ENCODE measurements around the gene NECTIN4. TPM values are rescaled to one million over a fixed set of nuclear protein-coding genes. Genes with fewer than 3 reads are reported as not detected.
A peak's percentile ranks its signal among the peaks of the same experiment; 100 is the strongest.

The NECTIN4 gene
- total RNA-seq, 1 experiment from 2014 or later = 8.8 TPM

DNA sequence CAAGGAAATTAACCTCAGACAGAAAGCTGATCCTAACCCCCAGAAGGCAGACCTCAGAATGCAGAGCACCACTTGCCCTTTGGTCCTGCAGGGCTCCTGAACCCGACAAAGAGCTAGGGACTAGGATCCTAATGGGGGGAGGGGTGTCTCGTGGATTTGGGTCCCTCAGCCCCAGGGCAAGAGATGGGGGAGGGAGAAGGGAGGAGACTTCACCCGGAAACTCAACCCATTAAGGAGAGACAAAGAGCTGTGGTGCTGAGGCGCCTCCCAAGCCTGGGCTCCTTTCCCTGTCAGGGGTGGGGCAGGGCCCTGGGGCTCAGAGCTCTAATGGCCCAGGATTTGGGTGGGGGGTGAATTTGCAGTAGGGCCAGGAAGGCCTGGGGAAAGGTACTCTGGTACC lies 2.9 kb downstream of the NECTIN4 start:
- BruUV-seq (replicated peaks) = no TSS peak
- Histone ChIP-seq H3K4me2 (peak overlapping the region; percentile 92), H3K27me3 (ENCODE audit: insufficient read depth, low read depth) (no peaks in the 10 kb centered on the region), H3K79me2 (ENCODE audit: low read depth) (peaks cover 56% of the 10 kb centered on the region), H2AFZ (no peak overlapping the region), H3K9me3 (ENCODE audit: insufficient read depth, low read depth) (no peaks in the 10 kb centered on the region), H3F3A (ENCODE audit: insufficient read depth, low read depth) (peaks cover 37% of the 10 kb centered on the region; the same call in 1 of the 2 replicates), H4K20me1 (ENCODE audit: insufficient read depth) (no peaks in the 10 kb centered on the region), H3K27ac (peak overlapping the region; percentile 34), H3K36me3 (ENCODE audit: low read depth) (no peaks in the 10 kb centered on the region), H3K4me1 (replicated peaks; ENCODE audit: insufficient read depth) (peaks cover 94% of the 10 kb centered on the region), H3K9me2 (ENCODE audit: insufficient read depth) (no peaks in the 10 kb centered on the region), H3K4me3 (peak overlapping the region; percentile 7; the same call in 1 of the 2 replicates)
- ChIA-PET CTCF (no interaction called here), POLR2A (ENCODE audit: unreplicated experiment) (interaction anchor here (0.5 kb wide), 1 partner anchor 371 kb away, joined by 3 read pairs; no protein-coding TSS in a partner anchor)
- DNase-seq = no peak
- intact Hi-C loops (cut with micrococcal nuclease; ENCODE audit: unreplicated experiment) = no loop called here
- TF ChIP-seq EZH2 (IDR thresholded peaks at IDR 0.05; ENCODE audit: low read depth) = no peak
- TF ChIP-seq, protein P1, sequence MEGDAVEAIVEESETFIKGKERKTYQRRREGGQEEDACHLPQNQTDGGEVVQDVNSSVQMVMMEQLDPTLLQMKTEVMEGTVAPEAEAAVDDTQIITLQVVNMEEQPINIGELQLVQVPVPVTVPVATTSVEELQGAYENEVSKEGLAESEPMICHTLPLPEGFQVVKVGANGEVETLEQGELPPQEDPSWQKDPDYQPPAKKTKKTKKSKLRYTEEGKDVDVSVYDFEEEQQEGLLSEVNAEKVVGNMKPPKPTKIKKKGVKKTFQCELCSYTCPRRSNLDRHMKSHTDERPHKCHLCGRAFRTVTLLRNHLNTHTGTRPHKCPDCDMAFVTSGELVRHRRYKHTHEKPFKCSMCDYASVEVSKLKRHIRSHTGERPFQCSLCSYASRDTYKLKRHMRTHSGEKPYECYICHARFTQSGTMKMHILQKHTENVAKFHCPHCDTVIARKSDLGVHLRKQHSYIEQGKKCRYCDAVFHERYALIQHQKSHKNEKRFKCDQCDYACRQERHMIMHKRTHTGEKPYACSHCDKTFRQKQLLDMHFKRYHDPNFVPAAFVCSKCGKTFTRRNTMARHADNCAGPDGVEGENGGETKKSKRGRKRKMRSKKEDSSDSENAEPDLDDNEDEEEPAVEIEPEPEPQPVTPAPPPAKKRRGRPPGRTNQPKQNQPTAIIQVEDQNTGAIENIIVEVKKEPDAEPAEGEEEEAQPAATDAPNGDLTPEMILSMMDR (conservative IDR thresholded peaks at IDR 0.05) = no peak

DNA sequence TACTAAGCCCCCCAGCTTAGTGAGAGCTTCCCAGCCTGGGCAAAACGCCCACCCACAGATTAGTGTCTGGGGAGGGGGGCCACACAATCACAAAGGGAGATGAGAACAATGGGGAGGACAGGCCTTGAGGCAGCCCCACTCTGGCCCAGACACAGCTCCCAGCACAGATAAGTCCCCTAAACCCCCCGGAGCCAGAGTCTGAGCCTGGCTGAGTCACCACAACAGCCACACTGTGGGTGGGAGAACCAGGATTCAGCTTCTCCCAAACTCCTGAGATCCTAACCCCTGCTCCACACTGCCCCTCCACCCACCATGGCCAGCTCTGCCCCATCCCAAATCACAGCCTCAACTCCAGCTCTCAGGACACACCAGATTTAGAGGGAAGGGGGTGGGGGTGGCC lies 4.2 kb downstream of the NECTIN4 start:
- TF ChIP-seq EZH2 (IDR thresholded peaks at IDR 0.05; ENCODE audit: low read depth) = no peak
- TF ChIP-seq, protein P1 (conservative IDR thresholded peaks at IDR 0.05) = no peak
- peak overlapping the region; percentile 15; the same call in 1 of the 2 replicates for H3K4me3 ChIP-seq
- H3K4me2 ChIP-seq = peak overlapping the region; percentile 92
- no peaks in the 10 kb centered on the region for H3K9me2 ChIP-seq (ENCODE audit: insufficient read depth)
- no peaks in the 10 kb centered on the region for H3K36me3 ChIP-seq (ENCODE audit: low read depth)
- H2AFZ ChIP-seq = no peak overlapping the region
- H3K4me1 ChIP-seq (replicated peaks; ENCODE audit: insufficient read depth) = peaks cover 92% of the 10 kb centered on the region
- no peaks in the 10 kb centered on the region for H3K9me3 ChIP-seq (ENCODE audit: insufficient read depth, low read depth)
- H3K27ac ChIP-seq = peak overlapping the region; percentile 48
- H4K20me1 ChIP-seq (ENCODE audit: insufficient read depth) = no peaks in the 10 kb centered on the region
- intact Hi-C loops (cut with micrococcal nuclease; ENCODE audit: unreplicated experiment) = no loop called here
- CTCF ChIA-PET = interaction anchor here (0.6 to 0.7 kb wide), 3 partner anchors 36 to 296 kb away, joined by 4 to 7 read pairs (median 6); no protein-coding TSS in a partner anchor
- H3K79me2 ChIP-seq (ENCODE audit: low read depth) = peaks cover 69% of the 10 kb centered on the region
- no TSS peak for BruUV-seq (replicated peaks)
- POLR2A ChIA-PET (ENCODE audit: unreplicated experiment) = interaction anchor here (0.6 kb wide), 2 partner anchors 9 to 1297 kb away, joined by 6 to 16 read pairs; no protein-coding TSS in a partner anchor
- H3F3A ChIP-seq (ENCODE audit: insufficient read depth, low read depth) = peaks cover 30% of the 10 kb centered on the region; the same call in 1 of the 2 replicates
- no peaks in the 10 kb centered on the region for H3K27me3 ChIP-seq (ENCODE audit: insufficient read depth, low read depth)
- no peak for DNase-seq

DNA sequence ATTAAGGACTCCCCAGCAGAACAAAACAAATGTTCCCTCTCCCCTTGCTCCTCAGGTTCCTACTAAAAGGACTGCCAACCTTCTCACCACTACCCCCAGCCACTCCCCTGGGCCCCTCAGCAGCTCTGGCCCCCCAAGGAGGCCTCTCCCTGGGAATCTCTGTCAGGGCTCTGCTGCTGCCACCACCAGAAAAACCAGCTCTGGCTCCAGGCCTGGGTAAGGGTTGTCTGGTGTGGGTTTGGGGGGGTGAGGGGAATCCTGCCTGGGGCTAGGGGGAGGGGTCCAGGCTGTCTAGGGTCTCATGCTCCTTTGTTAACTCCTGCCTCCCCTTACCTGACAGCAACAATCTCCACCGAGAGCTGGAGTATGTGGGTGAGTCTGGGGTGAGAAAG lies 4.8 kb downstream of the NECTIN4 start:
- intact Hi-C loops (cut with micrococcal nuclease; ENCODE audit: unreplicated experiment) = no loop called here
- H2AFZ ChIP-seq = no peak overlapping the region
- peak overlapping the region; percentile 48 for H3K27ac ChIP-seq
- no TSS peak for BruUV-seq (replicated peaks)
- H3F3A ChIP-seq (ENCODE audit: insufficient read depth, low read depth) = peaks cover 30% of the 10 kb centered on the region; the same call in 1 of the 2 replicates
- H4K20me1 ChIP-seq (ENCODE audit: insufficient read depth) = no peaks in the 10 kb centered on the region
- peak overlapping the region; percentile 92 for H3K4me2 ChIP-seq
- no peak overlapping the region for H3K4me3 ChIP-seq
- DNase-seq = no peak
- peaks cover 86% of the 10 kb centered on the region for H3K4me1 ChIP-seq (replicated peaks; ENCODE audit: insufficient read depth)
- H3K9me2 ChIP-seq (ENCODE audit: insufficient read depth) = no peaks in the 10 kb centered on the region
- H3K36me3 ChIP-seq (ENCODE audit: low read depth) = no peaks in the 10 kb centered on the region
- peaks cover 75% of the 10 kb centered on the region for H3K79me2 ChIP-seq (ENCODE audit: low read depth)
- no peak for TF ChIP-seq EZH2 (IDR thresholded peaks at IDR 0.05; ENCODE audit: low read depth)
- no peaks in the 10 kb centered on the region for H3K27me3 ChIP-seq (ENCODE audit: insufficient read depth, low read depth)
- ChIA-PET CTCF (interaction anchor here (0.6 kb wide), 2 partner anchors 36 to 238 kb away, joined by 3 to 6 read pairs; no protein-coding TSS in a partner anchor), POLR2A (ENCODE audit: unreplicated experiment) (interaction anchor here (0.6 kb wide), 1 partner anchor 1296 kb away, joined by 6 read pairs; no protein-coding TSS in a partner anchor)
- no peaks in the 10 kb centered on the region for H3K9me3 ChIP-seq (ENCODE audit: insufficient read depth, low read depth)
